Stomach (tissue), 9 donors: ENCODE results near the gene BCHE. TPM values are rescaled to one million over a fixed set of nuclear protein-coding genes. Genes with fewer than 3 reads are reported as not detected.
"Not testable (repeated sequence)": the region's sequence is repeated elsewhere in the genome, so short reads cannot be mapped to it uniquely, and the experiment has no call there.

Experiments used
- DNase-seq, 2 donors: peaks; one replicate each; pipeline versions ENCODE4 v3.0.0 to v3.0.0-alpha.2; 2013 to 2019
- H3K27ac ChIP-seq, 5 donors: fragments of 200-600 bp in 4 of 5; sonication (generic) in 4 of 5; one replicate each; pipeline ENCODE4 v1.5.1; 2013 to 2019; ENCODE audit warnings: mild to moderate bottlenecking in 1 of 5, moderate library complexity in 1 of 5
- H3K27me3 ChIP-seq, 3 donors: fragments of 200-600 bp; sonication (generic); one replicate each; pipeline ENCODE4 v1.5.1; 2017 to 2019; ENCODE audit warnings: mixed run types in 1 of 3
- H3K36me3 ChIP-seq, 4 donors: fragments of 200-600 bp; sonication (generic); 1 replicate in 3 of 4; 2 replicates in 1 of 4; pipeline ENCODE4 v1.5.1; 2016 to 2019
- H3K4me1 ChIP-seq, 4 donors: fragments of 200-600 bp; sonication (generic); one replicate each; pipeline ENCODE4 v1.5.1; 2016 to 2019
- H3K4me3 ChIP-seq, 4 donors: fragments of 200-600 bp; sonication (generic) in 3 of 4; one replicate each; pipeline ENCODE4 v1.5.1; 2016 to 2019; ENCODE audit warnings: mild to moderate bottlenecking in 1 of 4
- H3K9me3 ChIP-seq, 4 donors: fragments of 200-600 bp; sonication (generic); one replicate each; pipeline ENCODE4 v1.5.1; 2016 to 2019
- CTCF ChIP-seq, 7 experiments: fragments of 450-650 bp in 4 of 7; fragments of 200-600 bp in 3 of 7; sonication (generic) in 3 of 7; IDR thresholded peaks; one replicate each; pipeline ENCODE4 v1.5.1; 2016 to 2019; ENCODE audit warnings: antibody characterized with exemption in 7 of 7, control low read depth in 2 of 7, mild to moderate bottlenecking in 1 of 7
- EP300 ChIP-seq: sonication (generic); formaldehyde crosslinking; IDR thresholded peaks from one replicate; pipeline ENCODE4 v1.6.1; 2017; ENCODE audit warnings: antibody characterized with exemption
- POLR2A ChIP-seq, 4 donors: fragments of 450-650 bp; IDR thresholded peaks; one replicate each; pipeline ENCODE4 v1.6.1; 2016; ENCODE audit warnings: antibody characterized with exemption in 4 of 4, control low read depth in 2 of 4, mild to moderate bottlenecking in 1 of 4, moderate library complexity in 1 of 4
- POLR2AphosphoS5 ChIP-seq, 3 donors: sonication (generic); formaldehyde crosslinking; IDR thresholded peaks; one replicate each; pipeline ENCODE4 v1.6.1; 2016; ENCODE audit warnings: antibody characterized with exemption in 3 of 3
- WGBS, 5 donors: extraction: QIAGEN DNeasy Blood & Tissue Kit in 3 of 5; methylation state at CpG; one replicate each; pipeline versions ENCODE4 v1.1.5 to v1.1.7; 2013 to 2018; 5-methylcytosine and 5-hydroxymethylcytosine counted together
- intact Hi-C: fragments of 100-400 bp; cut with DNase I; formaldehyde crosslinking; loops from one replicate; pipeline ENCODE4 v1.15.1; 2023; ENCODE audit warnings: low total_unique reads
- polyA plus RNA-seq, 3 donors: library from polyadenylated mRNA; stranded (reverse); fragments of 200-250 nt; gene quantifications; one replicate each; pipeline ENCODE4 v1.2.3, GENCODE V29; 2013
- total RNA-seq, 5 donors: library from RNA; depleted of rRNA; stranded (reverse); fragments of >200 nt; gene quantifications; one replicate each; pipeline versions ENCODE4 v1.1.0 to v1.2.3, GENCODE V29; 2014 to 2016
- donor health status: healthy with polysubstance abuse.
- donor health status: Bipolar disorder and iron deficiency.
- donor health status: healthy.

BCHE gene
- total and polyA plus RNA-seq, 8 donors = 0.31 to 37.8 (median 1.3) TPM; not detected in 1

GRCh38 chr3:165820671-165821123 lies 16.5 kb downstream of the BCHE start:
- Histone ChIP-seq H3K4me1 (no peaks in the 10 kb centered on the region), H3K27ac (no peak overlapping the region), H3K9me3 (no peaks in the 10 kb centered on the region), H3K36me3 (no peaks in the 10 kb centered on the region), H3K27me3 (no peaks in the 10 kb centered on the region), H3K4me3 (no peak overlapping the region)
- TF ChIP-seq CTCF (IDR thresholded peaks at IDR 0.05) = no peak
- no peak for TF ChIP-seq POLR2AphosphoS5 (IDR thresholded peaks at IDR 0.05)
- TF ChIP-seq EP300 = no peak
- TF ChIP-seq POLR2A (IDR thresholded peaks at IDR 0.05) = no peak
- intact Hi-C loops = no loop called here
- no peak for DNase-seq
- WGBS, 5 donors = 30 to 57% (median 33%) methylated on average over 2 of the region's 2 CpGs

DNA sequence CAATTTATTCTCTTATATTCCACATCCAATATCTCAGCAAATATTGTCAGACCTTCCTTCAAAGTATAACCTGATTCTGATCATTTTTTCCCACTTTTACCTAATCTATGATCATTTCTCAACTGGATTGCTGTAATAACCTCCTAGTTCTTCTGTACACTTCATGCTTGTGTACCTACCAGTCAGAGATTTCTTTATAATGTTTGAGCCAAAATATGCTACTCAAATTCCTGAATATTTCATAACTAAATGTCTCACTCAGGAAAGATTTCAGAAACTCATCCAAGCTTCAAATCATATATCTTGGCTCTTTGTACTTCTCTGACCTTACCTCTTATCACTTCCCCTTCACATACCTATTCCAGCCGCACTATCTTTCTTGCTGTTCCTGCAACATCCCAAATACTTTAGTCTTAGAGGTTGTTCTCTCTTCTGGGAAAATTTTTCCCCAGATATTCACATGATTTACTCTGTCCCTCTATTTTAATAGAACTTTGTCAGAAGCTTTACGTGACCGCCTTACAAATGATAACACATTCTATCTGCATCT lies 20.0 kb downstream of the BCHE start:
- no peak for DNase-seq
- WGBS, 5 donors = 81 to 95% (median 90%) methylated on average over 3 of the region's 3 CpGs

GRCh38 chr3:165816209-165816608 lies 21.0 kb downstream of the BCHE start:
- Histone ChIP-seq H3K36me3 (no peaks in the 10 kb centered on the region), H3K27me3 (no peaks in the 10 kb centered on the region), H3K27ac (no peak overlapping the region), H3K4me1 (no peaks in the 10 kb centered on the region), H3K4me3 (no peak overlapping the region), H3K9me3 (no peaks in the 10 kb centered on the region)
- 63 to 79% (median 72%) methylated on average over 1 of the region's 1 CpG for WGBS, 5 donors
- no peak for DNase-seq
- TF ChIP-seq CTCF (IDR thresholded peaks at IDR 0.05) (no peak), POLR2AphosphoS5 (IDR thresholded peaks at IDR 0.05) (no peak), EP300 (no peak), POLR2A (IDR thresholded peaks at IDR 0.05) (no peak)
- intact Hi-C loops = no loop called here

More for the DNA sequence above, 20.0 kb downstream of the BCHE start:
- no peak overlapping the region for H3K27ac ChIP-seq
- intact Hi-C loops = no loop called here
- no peaks in the 10 kb centered on the region for H3K4me1 ChIP-seq
- no peak overlapping the region for H3K4me3 ChIP-seq
- H3K9me3 ChIP-seq = no peaks in the 10 kb centered on the region
- no peak for TF ChIP-seq POLR2A (IDR thresholded peaks at IDR 0.05)
- no peaks in the 10 kb centered on the region for H3K27me3 ChIP-seq
- no peaks in the 10 kb centered on the region for H3K36me3 ChIP-seq

GRCh38 chr3:165815682-165816081 lies 21.5 kb downstream of the BCHE start:
- Histone ChIP-seq H3K9me3 (no peaks in the 10 kb centered on the region), H3K36me3 (no peaks in the 10 kb centered on the region), H3K27ac (no peak overlapping the region), H3K27me3 (no peaks in the 10 kb centered on the region), H3K4me1 (no peaks in the 10 kb centered on the region), H3K4me3 (no peak overlapping the region)
- DNase-seq = no peak
- 70 to 77% (median 73%) methylated on average over 2 of the region's 2 CpGs for WGBS, 5 donors
- intact Hi-C loops = no loop called here
- TF ChIP-seq EP300 = no peak
- TF ChIP-seq POLR2A (IDR thresholded peaks at IDR 0.05) = no peak
- TF ChIP-seq POLR2AphosphoS5 (IDR thresholded peaks at IDR 0.05) = no peak
- TF ChIP-seq CTCF (IDR thresholded peaks at IDR 0.05) = no peak

GRCh38 chr3:165814380-165814779 lies 22.8 kb downstream of the BCHE start:
- H3K36me3 ChIP-seq = no peaks in the 10 kb centered on the region
- intact Hi-C loops = no loop called here
- no peaks in the 10 kb centered on the region for H3K4me1 ChIP-seq
- H3K4me3 ChIP-seq = no peak overlapping the region
- no peak for TF ChIP-seq POLR2AphosphoS5 (IDR thresholded peaks at IDR 0.05)
- H3K27ac ChIP-seq = no peak overlapping the region
- H3K9me3 ChIP-seq = no peaks in the 10 kb centered on the region
- H3K27me3 ChIP-seq = no peaks in the 10 kb centered on the region
- DNase-seq = no peak
- WGBS, 5 donors = 3 to 22% (median 14%) methylated on average over 1 of the region's 1 CpG

GRCh38 chr3:165807937-165808336 lies 29.3 kb downstream of the BCHE start:
- H3K4me3 ChIP-seq, H3K4me1 ChIP-seq, DNase-seq, H3K36me3 ChIP-seq, intact Hi-C loops, H3K9me3 ChIP-seq, H3K27me3 ChIP-seq, H3K27ac ChIP-seq: not testable (repeated sequence)
- 93 to 97% (median 95%) methylated on average over 15 of the region's 15 CpGs for WGBS, 5 donors
